ENCODE data around the gene NCMAP. TPM values are rescaled to one million over a fixed set of nuclear protein-coding genes. Genes with fewer than 3 reads are reported as not detected.

NCMAP gene
- polyA plus RNA-seq, 1 of the 3 experiments (the other 2 are of a cell fraction) = not detected

- TF ChIP-seq EZH2phosphoT487 (IDR thresholded peaks at IDR 0.05; ENCODE audit: borderline replicate concordance, low read depth) (no peak), POLR2AphosphoS5 (IDR thresholded peaks at IDR 0.05; ENCODE audit: low read depth, low read length) (peak; percentile 24; the same call in 1 of the 2 replicates), TEAD4 (IDR thresholded peaks at IDR 0.05; ENCODE audit: borderline replicate concordance, insufficient read depth) (no peak), CTCF (IDR thresholded peaks at IDR 0.05) (no peak), FOSL2 (IDR thresholded peaks at IDR 0.05; ENCODE audit: borderline replicate concordance, low read depth) (no peak), EP300 (IDR thresholded peaks at IDR 0.05; ENCODE audit: borderline replicate concordance in 1 of 2, low read depth in 1 of 2, low read length in 1 of 2) (peak in 1 of 2 experiments; percentile 28; a peak in 1 of 4 replicates), ZBTB33 (IDR thresholded peaks at IDR 0.05; ENCODE audit: borderline replicate concordance, low read depth) (0 out of 2 replicates have a peak, but pooled peaks have one; percentile 33)
Observed at GRCh38 chr1:24558902-24559791, 3.3 kb downstream of the NCMAP start (continued).

GRCh38 chr1:24560361-24560760, 4.5 kb downstream of the NCMAP start:
- DNase-seq = no peak
- Histone ChIP-seq H3K27me3 (ENCODE audit: insufficient read depth) (no peaks in the 10 kb centered on the region; the same call in 1 of the 2 replicates), H3K4me3 (ENCODE audit: low read depth in 2 of 2, low read length in 1 of 2) (no peak overlapping the region), H2AFZ (ENCODE audit: low read depth) (no peak overlapping the region), H3K4me1 (ENCODE audit: control insufficient read depth in 1 of 2, insufficient read depth in 2 of 2, low read depth in 1 of 2, low read length in 1 of 2) (peaks cover 8 to 19% of the 10 kb centered on the region in 2 experiments; a peak in 1 of 4 replicates), H4K20me1 (ENCODE audit: insufficient read depth) (no peaks in the 10 kb centered on the region), H3K27ac (ENCODE audit: low read depth in 2 of 2, low read length in 1 of 2) (no peak overlapping the region), H3F3A (replicated peaks; ENCODE audit: insufficient read depth) (peaks cover 8% of the 10 kb centered on the region), H3K79me2 (ENCODE audit: insufficient read depth) (no peaks in the 10 kb centered on the region), H3K4me2 (no peak overlapping the region), H3K9me2 (no peaks in the 10 kb centered on the region), H3K9me3 (no peaks in the 10 kb centered on the region), H3K9ac (no peak overlapping the region), H3K36me3 (replicated peaks in 1 of 2; ENCODE audit: control insufficient read depth in 1 of 2, insufficient read depth in 2 of 2, low read length in 1 of 2) (no peaks in the 10 kb centered on the region)
- TF ChIP-seq NFIC (IDR thresholded peaks at IDR 0.05; ENCODE audit: borderline replicate concordance) (no peak), TCF12 (IDR thresholded peaks at IDR 0.05) (no peak), FOXM1 (IDR thresholded peaks at IDR 0.05; ENCODE audit: low read depth) (no peak), USF2 (IDR thresholded peaks at IDR 0.05; ENCODE audit: borderline replicate concordance, low read depth, low read length) (no peak), EZH2phosphoT487 (IDR thresholded peaks at IDR 0.05; ENCODE audit: borderline replicate concordance, low read depth) (no peak), SIN3A (IDR thresholded peaks at IDR 0.05; ENCODE audit: borderline replicate concordance, low read depth, low read length) (no peak), FOSL2 (IDR thresholded peaks at IDR 0.05; ENCODE audit: borderline replicate concordance, low read depth) (no peak), ELF1 (IDR thresholded peaks at IDR 0.05) (no peak), POLR2AphosphoS5 (IDR thresholded peaks at IDR 0.05; ENCODE audit: low read depth, low read length) (no peak), IRF3 (IDR thresholded peaks at IDR 0.05; ENCODE audit: low read depth, low read length) (no peak), RXRA (IDR thresholded peaks at IDR 0.05; ENCODE audit: borderline replicate concordance, low read depth) (no peak), GATA2 (CRISPR knock-in tag; IDR thresholded peaks at IDR 0.05) (no peak), RAD21 (IDR thresholded peaks at IDR 0.05; ENCODE audit: low read length) (no peak), MXI1 (IDR thresholded peaks at IDR 0.05; ENCODE audit: low read depth, low read length) (no peak), NRF1 (IDR thresholded peaks at IDR 0.05; ENCODE audit: low read depth, low read length) (no peak), RCOR1 (IDR thresholded peaks at IDR 0.05; ENCODE audit: low read length) (no peak)
- WGBS (ENCODE audit: low lambda C conversion rate) = 97% methylated on average over 6 of the region's 6 CpGs
- ChIA-PET CTCF (interaction anchor here (0.7 to 1.4 kb wide), 5 partner anchors 11 to 359 kb away, joined by 3 to 4 read pairs (median 3); no protein-coding TSS in a partner anchor), POLR2A (no interaction called here)

Measured in SK-N-SH (cell line).